ENCODE results near the gene MCCC2.
"Not testable (repeated sequence)": the region's sequence is repeated elsewhere in the genome, so short reads cannot be mapped to it uniquely, and the experiment has no call there.

MCCC2 gene

GRCh38 chr5:71600783-71601182 is 13.6 kb downstream of the MCCC2 start:
- DNase-seq, result no peak

GRCh38 chr5:71601222-71602026 is 14.3 kb downstream of the MCCC2 start:
- peak; percentile 77 for DNase-seq

- DNase-seq, result peak; percentile 18
These were observed 22.8 kb downstream of the MCCC2 start for GRCh38 chr5:71609916-71610315.

- DNase-seq, result no peak
These were observed 28.7 kb downstream of the MCCC2 start for GRCh38 chr5:71615809-71616208.

GRCh38 chr5:71620630-71621029 is 33.5 kb downstream of the MCCC2 start:
- DNase-seq, result no peak

GRCh38 chr5:71621268-71621667 is 34.1 kb downstream of the MCCC2 start:
- DNase-seq, result no peak

GRCh38 chr5:71621741-71622140 is 34.6 kb downstream of the MCCC2 start:
- DNase-seq, result no peak

GRCh38 chr5:71623221-71623794 is 36.2 kb downstream of the MCCC2 start:
- no peak for DNase-seq

GRCh38 chr5:71629950-71630349 is 42.8 kb downstream of the MCCC2 start:
- no peak for DNase-seq

GRCh38 chr5:71631070-71631469 is 43.9 kb downstream of the MCCC2 start:
- DNase-seq, result no peak

- no peak for DNase-seq
These were observed 45.0 kb downstream of the MCCC2 start for GRCh38 chr5:71632168-71632567.

GRCh38 chr5:71633255-71634155 is 46.4 kb downstream of the MCCC2 start:
- no peak for DNase-seq

- no peak for DNase-seq
These were observed 50.0 kb downstream of the MCCC2 start for GRCh38 chr5:71637133-71637532.

GRCh38 chr5:71640408-71640807 is 53.3 kb downstream of the MCCC2 start:
- DNase-seq, result no peak

GRCh38 chr5:71645030-71645429 is 57.9 kb downstream of the MCCC2 start:
- no peak for DNase-seq

GRCh38 chr5:71650940-71651339 is 63.8 kb downstream of the MCCC2 start:
- DNase-seq, result not testable (repeated sequence)

- no peak for DNase-seq
These were observed 64.4 kb downstream of the MCCC2 start for GRCh38 chr5:71651579-71651978.

GRCh38 chr5:71652349-71652748 is 65.2 kb downstream of the MCCC2 start:
- no peak for DNase-seq

GRCh38 chr5:71652803-71653543 is 65.8 kb downstream of the MCCC2 start:
- no peak for DNase-seq

GRCh38 chr5:71658916-71659662 is 71.9 kb downstream of the MCCC2 start:
- no peak for DNase-seq

- no peak for DNase-seq
These were observed 75.2 kb downstream of the MCCC2 start for GRCh38 chr5:71662381-71662780.
